Activated naive CD4-positive, alpha-beta T cell (primary cell): ENCODE measurements around the gene ARSG.
"Not testable (repeated sequence)": the region's sequence is repeated elsewhere in the genome, so short reads cannot be mapped to it uniquely, and the experiment has no call there.

ENCODE experiments used
- DNase-seq, 4 experiments: peaks; one replicate each; lab custom pipeline; 2025; lab: John Stamatoyannopoulos, UW

ARSG gene

GRCh38 chr17:68277807-68278206, 13.5 kb upstream of the ARSG start:
- no peak for DNase-seq

- DNase-seq: not testable (repeated sequence)
Observed at GRCh38 chr17:68281965-68282364, 9.3 kb upstream of the ARSG start.

GRCh38 chr17:68288375-68288774, 2.9 kb upstream of the ARSG start:
- DNase-seq: no peak

GRCh38 chr17:68288804-68289203, 2.5 kb upstream of the ARSG start:
- DNase-seq: no peak

GRCh38 chr17:68289473-68289872, 1.8 kb upstream of the ARSG start:
- DNase-seq: no peak

GRCh38 chr17:68289936-68290267, 1.4 kb upstream of the ARSG start:
- DNase-seq: no peak

- DNase-seq: peak in 2 of 4 experiments; percentile 35 to 39
Observed at GRCh38 chr17:68290268-68290954, 884 bp upstream of the ARSG start.

GRCh38 chr17:68291836-68292688, 767 bp downstream of the ARSG start:
- peak; percentile 73 to 89 (median 83) for DNase-seq

GRCh38 chr17:68292689-68293040, 1.4 kb downstream of the ARSG start:
- no peak for DNase-seq

GRCh38 chr17:68293490-68294195, 2.3 kb downstream of the ARSG start:
- no peak for DNase-seq

- DNase-seq: no peak
Observed at GRCh38 chr17:68294196-68294555, 2.9 kb downstream of the ARSG start.

- DNase-seq: no peak
Observed at GRCh38 chr17:68294617-68295016, 3.3 kb downstream of the ARSG start.

- no peak for DNase-seq
Observed at GRCh38 chr17:68295086-68295485, 3.8 kb downstream of the ARSG start.

- DNase-seq: peak in 2 of 4 experiments; percentile 10 to 13
Observed at GRCh38 chr17:68296217-68297191, 5.2 kb downstream of the ARSG start.

- DNase-seq: no peak
Observed at GRCh38 chr17:68297195-68297594, 5.9 kb downstream of the ARSG start.

- DNase-seq: no peak
Observed at GRCh38 chr17:68298601-68299000, 7.3 kb downstream of the ARSG start.

GRCh38 chr17:68299817-68300216, 8.5 kb downstream of the ARSG start:
- no peak for DNase-seq

GRCh38 chr17:68301438-68301959, 10.2 kb downstream of the ARSG start:
- DNase-seq: no peak

GRCh38 chr17:68302066-68302564, 10.8 kb downstream of the ARSG start:
- no peak for DNase-seq

GRCh38 chr17:68302666-68303065, 11.4 kb downstream of the ARSG start:
- DNase-seq: no peak

GRCh38 chr17:68304706-68305105, 13.4 kb downstream of the ARSG start:
- DNase-seq: no peak
